SK-N-SH (cell line): ENCODE measurements around the gene MDM1. TPM values are rescaled to one million over a fixed set of nuclear protein-coding genes. Genes with fewer than 3 reads are reported as not detected.

Source experiments
- CTCF ChIA-PET: fragments of 300-600, 350-600 bp; formaldehyde crosslinking; extraction: SDS; loops from one replicate; lab custom pipeline; 2021; lab: Yijun Ruan, JAX
- POLR2A ChIA-PET: fragments of 350-600 bp; sonication (Branson Sonifier 250); formaldehyde crosslinking; extraction: SDS; loops from one replicate; lab custom pipeline; 2020; ENCODE audit warnings: antibody characterized with exemption, inconsistent platforms; lab: Yijun Ruan, JAX
- DNase-seq: peaks from one replicate; pipeline ENCODE4 v3.0.0; 2012
- H2AFZ ChIP-seq: fragments of 200-600 bp; sonication (generic); 2 replicates; pipeline ENCODE4 v1.8.1; 2016; ENCODE audit warnings: antibody characterized with exemption, mild to moderate bottlenecking, low read depth
- H3F3A ChIP-seq: fragments of 200-600 bp; sonication (generic); replicated peaks from 2 replicates; pipeline ENCODE3; 2016; ENCODE audit warnings: antibody characterized with exemption, mild to moderate bottlenecking; ENCODE audit not compliant: insufficient read depth
- H3K27ac ChIP-seq, 2 experiments: fragments of 200-500 bp in 1 of 2; fragments of 200-600 bp in 1 of 2; sonication (Bioruptor generic) in 1 of 2; sonication (generic), shearing (Covaris generic) in 1 of 2; 2 replicates each; pipeline versions ENCODE4 v1.5.1 to v1.6.1; 2014 to 2016; ENCODE audit warnings: low read depth in 2 of 2, inconsistent platforms in 1 of 2, low read length in 1 of 2, mild to moderate bottlenecking in 1 of 2, mixed read lengths in 1 of 2
- H3K27me3 ChIP-seq: fragments of 200-600 bp; sonication (generic), shearing (Covaris generic); 2 replicates; pipeline ENCODE4 v1.6.1; 2016; ENCODE audit warnings: mixed run types; ENCODE audit not compliant: insufficient read depth
- H3K36me3 ChIP-seq, 2 experiments: fragments of 200-500 bp in 1 of 2; fragments of 200-600 bp in 1 of 2; sonication (Bioruptor generic) in 1 of 2; sonication (generic) in 1 of 2; replicated peaks in 1 of 2; 2 replicates each; pipeline versions ENCODE3 to v1.5.1; 2014 to 2016; ENCODE audit warnings: low read length in 1 of 2, mild to moderate bottlenecking in 1 of 2; ENCODE audit not compliant: insufficient read depth in 2 of 2, control insufficient read depth in 1 of 2
- H3K4me1 ChIP-seq, 2 experiments: fragments of 200-500 bp in 1 of 2; fragments of 200-600 bp in 1 of 2; sonication (Bioruptor generic) in 1 of 2; sonication (generic), shearing (Covaris generic) in 1 of 2; 2 replicates each; pipeline versions ENCODE4 v1.5.1 to v1.6.1; 2014 to 2016; ENCODE audit warnings: low read depth in 1 of 2, low read length in 1 of 2, mixed run types in 1 of 2; ENCODE audit not compliant: insufficient read depth in 2 of 2, control insufficient read depth in 1 of 2
- H3K4me2 ChIP-seq: fragments of 200-600 bp; sonication (generic), shearing (Covaris generic); 2 replicates; pipeline ENCODE4 v1.6.1; 2017; ENCODE audit warnings: mixed run types
- H3K4me3 ChIP-seq, 2 experiments: fragments of 200-500 bp in 1 of 2; fragments of 200-600 bp in 1 of 2; sonication (Bioruptor generic) in 1 of 2; sonication (generic), shearing (Covaris generic) in 1 of 2; 2 replicates each; pipeline versions ENCODE4 v1.5.1 to v1.8.1; 2014 to 2016; ENCODE audit warnings: low read depth in 2 of 2, inconsistent platforms in 1 of 2, low read length in 1 of 2, mild to moderate bottlenecking in 1 of 2, mixed read lengths in 1 of 2, moderate library complexity in 1 of 2
- H3K79me2 ChIP-seq: fragments of 200-600 bp; sonication (generic); 2 replicates; pipeline ENCODE4 v1.8.1; 2017; ENCODE audit warnings: mild to moderate bottlenecking; ENCODE audit not compliant: insufficient read depth
- H3K9ac ChIP-seq: fragments of 200-600 bp; sonication (generic); 2 replicates; pipeline ENCODE4 v1.6.1; 2017; ENCODE audit warnings: mixed run types
- H3K9me2 ChIP-seq: fragments of 200-600 bp; sonication (generic); 2 replicates; pipeline ENCODE4 v1.6.1; 2017; ENCODE audit warnings: mixed run types
- H3K9me3 ChIP-seq: fragments of 200-600 bp; sonication (generic); 2 replicates; pipeline ENCODE4 v1.6.1; 2017; ENCODE audit warnings: mixed run types, mild to moderate bottlenecking, moderate library complexity
- H4K20me1 ChIP-seq: fragments of 200-600 bp; sonication (generic); 2 replicates; pipeline ENCODE4 v1.6.1; 2017; ENCODE audit warnings: mild to moderate bottlenecking, mixed run types; ENCODE audit not compliant: insufficient read depth
- CTCF ChIP-seq: fragments of 200-600 bp; sonication (generic); IDR thresholded peaks from 2 replicates; pipeline ENCODE4 v1.6.1; 2017; ENCODE audit warnings: antibody characterized with exemption, mild to moderate bottlenecking, moderate library complexity
- EZH2phosphoT487 ChIP-seq: fragments of 200-600 bp; sonication (generic); IDR thresholded peaks from 2 replicates; pipeline ENCODE4 v1.6.1; 2017; ENCODE audit warnings: low read depth, mixed run types, mild to moderate bottlenecking, antibody characterized with exemption, moderate library complexity, borderline replicate concordance
- GABPA ChIP-seq: IDR thresholded peaks from 2 replicates; pipeline ENCODE4 v1.4.0; 2012; ENCODE audit warnings: low read depth, mild to moderate bottlenecking
- MXI1 ChIP-seq: IDR thresholded peaks from 2 replicates; pipeline ENCODE4 v1.6.1; 2012; ENCODE audit warnings: mild to moderate bottlenecking, low read depth, low read length, improper control_type of control experiment
- NFIC ChIP-seq: IDR thresholded peaks from 2 replicates; pipeline ENCODE4 v1.4.0; 2012; ENCODE audit warnings: borderline replicate concordance
- REST ChIP-seq: IDR thresholded peaks from 2 replicates; pipeline ENCODE4 v1.6.1; 2012; ENCODE audit warnings: mild to moderate bottlenecking, low read depth, low read length, moderate library complexity
- RFX5 ChIP-seq: IDR thresholded peaks from 2 replicates; pipeline ENCODE4 v1.6.1; 2012; ENCODE audit warnings: mild to moderate bottlenecking, improper control_type of control experiment, low read length
- RXRA ChIP-seq: IDR thresholded peaks from 2 replicates; pipeline ENCODE4 v1.4.0; 2012; ENCODE audit warnings: low read depth, mild to moderate bottlenecking, borderline replicate concordance
- SIN3A ChIP-seq: IDR thresholded peaks from 2 replicates; pipeline ENCODE4 v1.6.1; 2012; ENCODE audit warnings: low read depth, mild to moderate bottlenecking, low read length, moderate library complexity, borderline replicate concordance
- TAF1 ChIP-seq: IDR thresholded peaks from 2 replicates; pipeline ENCODE4 v1.6.1; 2012; ENCODE audit warnings: low read depth, mild to moderate bottlenecking, low read length, moderate library complexity, borderline replicate concordance
- TCF12 ChIP-seq: IDR thresholded peaks from 2 replicates; pipeline ENCODE4 v1.4.0; 2012
- USF2 ChIP-seq: fragments of 150-350 bp; IDR thresholded peaks from 2 replicates; pipeline ENCODE4 v1.6.1; 2017; ENCODE audit warnings: antibody characterized with exemption, low read length, low read depth, borderline replicate concordance
- ZBTB33 ChIP-seq: IDR thresholded peaks from 2 replicates; pipeline ENCODE4 v1.4.0; 2012; ENCODE audit warnings: low read depth, borderline replicate concordance
- WGBS: methylation state at CpG from one replicate; pipeline ENCODE4 v1.1.6; 2017; ENCODE audit warnings: low lambda C conversion rate; 5-methylcytosine and 5-hydroxymethylcytosine counted together
- polyA plus RNA-seq, 3 experiments: library from polyadenylated mRNA; depleted of rRNA; stranded (reverse); fragments of >200 nt; gene quantifications; 2 replicates each; pipeline ENCODE4 v1.2.3, GENCODE V29; 2012

Gene MDM1
- polyA plus RNA-seq, 1 of the 3 experiments (the other 2 are of a cell fraction), result 7.4 TPM

- no peak for TF ChIP-seq CTCF
- no peak for TF ChIP-seq TCF12
- no peak for TF ChIP-seq ZBTB33
Observed at GRCh38 chr12:68349921-68350606, 17.9 kb upstream of the MDM1 start (continued).

- H3F3A ChIP-seq, result peaks cover 18% of the 10 kb centered on the region
- H4K20me1 ChIP-seq, result no peaks in the 10 kb centered on the region
- CTCF ChIA-PET, result interaction anchor here (1.1 kb wide), 1 partner anchor 32 kb away, joined by 3 read pairs; no protein-coding TSS in a partner anchor
- H3K4me3 ChIP-seq, result no peak overlapping the region
- no peak overlapping the region for H3K27ac ChIP-seq
- no peaks in the 10 kb centered on the region for H3K79me2 ChIP-seq
- POLR2A ChIA-PET, result no interaction called here
- H3K9me2 ChIP-seq, result no peaks in the 10 kb centered on the region
- no peaks in the 10 kb centered on the region for H3K9me3 ChIP-seq
- H3K4me1 ChIP-seq, result peaks cover 0 to 21% of the 10 kb centered on the region in 2 experiments; a peak in 2 of 4 replicates
- H3K36me3 ChIP-seq, result no peaks in the 10 kb centered on the region
- TF ChIP-seq USF2 (no peak), RFX5 (no peak), RXRA (no peak), MXI1 (no peak)
- no peaks in the 10 kb centered on the region for H3K27me3 ChIP-seq
- H3K4me2 ChIP-seq, result no peak overlapping the region
- DNase-seq, result no peak
- no peak overlapping the region for H3K9ac ChIP-seq
- no peak overlapping the region for H2AFZ ChIP-seq
- 46% methylated on average over 2 of the region's 2 CpGs for WGBS
Observed at GRCh38 chr12:68349220-68349621, 17.1 kb upstream of the MDM1 start.

- no peak overlapping the region for H2AFZ ChIP-seq
- CTCF ChIA-PET, result interaction anchor here (4.8 kb wide), 1 partner anchor 10 kb away, joined by 23 read pairs; no protein-coding TSS in a partner anchor
- peaks cover 0 to 21% of the 10 kb centered on the region in 2 experiments; a peak in 2 of 4 replicates for H3K4me1 ChIP-seq
- no peak for DNase-seq
- no peaks in the 10 kb centered on the region for H4K20me1 ChIP-seq
- POLR2A ChIA-PET, result no interaction called here
- WGBS, result 87% methylated on average over 5 of the region's 5 CpGs
- H3K27me3 ChIP-seq, result no peaks in the 10 kb centered on the region
- no peaks in the 10 kb centered on the region for H3K79me2 ChIP-seq
- no peak overlapping the region for H3K27ac ChIP-seq
- no peaks in the 10 kb centered on the region for H3K9me3 ChIP-seq
- no peak overlapping the region for H3K9ac ChIP-seq
- no peak overlapping the region for H3K4me2 ChIP-seq
- H3K4me3 ChIP-seq, result no peak overlapping the region
- no peaks in the 10 kb centered on the region for H3K9me2 ChIP-seq
- H3F3A ChIP-seq, result peaks cover 18% of the 10 kb centered on the region
- no peaks in the 10 kb centered on the region for H3K36me3 ChIP-seq
- TF ChIP-seq EZH2phosphoT487 (no peak), REST (no peak), GABPA (no peak), ZBTB33 (no peak), NFIC (no peak), SIN3A (no peak), TAF1 (no peak)
Observed at GRCh38 chr12:68348419-68348818, 16.3 kb upstream of the MDM1 start.
